IgD-negative memory B cell (primary cell): ENCODE results near the gene PCCA. TPM values are rescaled to one million over a fixed set of nuclear protein-coding genes. Genes with fewer than 3 reads are reported as not detected.

Experiments used
- H3K27ac Mint-ChIP-seq, 3 donors: one replicate each; pipeline ENCODE4 v1.8.0; 2020 to 2022; ENCODE audit warnings: mild to moderate bottlenecking in 3 of 3, mixed read lengths in 3 of 3, moderate library complexity in 1 of 3
- H3K27me3 Mint-ChIP-seq: one replicate; pipeline ENCODE4 v1.8.0; 2021; ENCODE audit warnings: mixed read lengths
- H3K36me3 Mint-ChIP-seq: one replicate; pipeline ENCODE4 v1.8.0; 2020; ENCODE audit warnings: mild to moderate bottlenecking, mixed read lengths
- H3K4me1 Mint-ChIP-seq, 3 donors: one replicate each; pipeline ENCODE4 v1.8.0; 2020 to 2022; ENCODE audit warnings: mixed read lengths in 3 of 3, mild to moderate bottlenecking in 1 of 3
- H3K4me3 Mint-ChIP-seq, 4 donors: one replicate each; pipeline ENCODE4 v1.8.0; 2020 to 2022; ENCODE audit warnings: mild to moderate bottlenecking in 4 of 4, mixed read lengths in 4 of 4, moderate library complexity in 3 of 4
- H3K9me3 Mint-ChIP-seq, 3 donors: one replicate each; pipeline ENCODE4 v1.8.0; 2020 to 2021; ENCODE audit warnings: mixed read lengths in 3 of 3, mild to moderate bottlenecking in 1 of 3
- polyA plus RNA-seq: library from polyadenylated mRNA; unstranded; fragments of 300-500 nt; fragmentation: Illumina TruSeq; gene quantifications from one replicate; pipeline ENCODE4 v1.2.3, GENCODE V29; 2021

PCCA gene
- polyA plus RNA-seq, 1 donor from 2014 or later = 8.5 TPM

GRCh38 chr13:100532090-100532766 is 443.3 kb downstream of the PCCA start:
- no peaks in the 10 kb centered on the region for H3K4me1 Mint-ChIP-seq
- peaks cover 8% of the 10 kb centered on the region for H3K36me3 Mint-ChIP-seq
- no peaks in the 10 kb centered on the region for H3K27me3 Mint-ChIP-seq
- no peak overlapping the region for H3K4me3 Mint-ChIP-seq
- no peaks in the 10 kb centered on the region for H3K9me3 Mint-ChIP-seq
- no peak overlapping the region for H3K27ac Mint-ChIP-seq

GRCh38 chr13:100532836-100533435 is 444.0 kb downstream of the PCCA start:
- H3K27me3 Mint-ChIP-seq = no peaks in the 10 kb centered on the region
- H3K36me3 Mint-ChIP-seq = peaks cover 8% of the 10 kb centered on the region

GRCh38 chr13:100533588-100534041 is 444.7 kb downstream of the PCCA start:
- Mint-ChIP-seq H3K27ac (no peak overlapping the region), H3K4me1 (no peaks in the 10 kb centered on the region), H3K4me3 (peak overlapping the region in 1 of 4 donors; percentile 39), H3K9me3 (no peaks in the 10 kb centered on the region), H3K27me3 (no peaks in the 10 kb centered on the region), H3K36me3 (peaks cover 8% of the 10 kb centered on the region)

More at GRCh38 chr13:100532836-100533435, 444.0 kb downstream of the PCCA start:
- Mint-ChIP-seq H3K4me1 (no peaks in the 10 kb centered on the region), H3K27ac (no peak overlapping the region), H3K4me3 (peak overlapping the region in 1 of 4 donors; percentile 44), H3K9me3 (no peaks in the 10 kb centered on the region)

- H3K27me3 Mint-ChIP-seq = no peaks in the 10 kb centered on the region
- H3K27ac Mint-ChIP-seq = no peak overlapping the region
- peaks cover 8% of the 10 kb centered on the region for H3K36me3 Mint-ChIP-seq
- no peaks in the 10 kb centered on the region for H3K4me1 Mint-ChIP-seq
- peak overlapping the region in 1 of 4 donors; percentile 6 for H3K4me3 Mint-ChIP-seq
- H3K9me3 Mint-ChIP-seq = no peaks in the 10 kb centered on the region
Measured at GRCh38 chr13:100534147-100534843, 445.4 kb downstream of the PCCA start.

- Mint-ChIP-seq H3K36me3 (peaks cover 6% of the 10 kb centered on the region), H3K4me1 (no peaks in the 10 kb centered on the region), H3K27me3 (no peaks in the 10 kb centered on the region), H3K4me3 (no peak overlapping the region), H3K9me3 (no peaks in the 10 kb centered on the region), H3K27ac (no peak overlapping the region)
Measured at GRCh38 chr13:100534911-100535310, 446.0 kb downstream of the PCCA start.

- Mint-ChIP-seq H3K27ac (no peak overlapping the region), H3K9me3 (no peaks in the 10 kb centered on the region), H3K27me3 (no peaks in the 10 kb centered on the region)
Measured at GRCh38 chr13:100535426-100536135, 446.7 kb downstream of the PCCA start.

GRCh38 chr13:100536643-100537180 is 447.8 kb downstream of the PCCA start:
- Mint-ChIP-seq H3K36me3 (peaks cover 4% of the 10 kb centered on the region), H3K27me3 (no peaks in the 10 kb centered on the region), H3K9me3 (no peaks in the 10 kb centered on the region), H3K4me1 (no peaks in the 10 kb centered on the region), H3K4me3 (no peak overlapping the region), H3K27ac (no peak overlapping the region)

More at GRCh38 chr13:100535426-100536135, 446.7 kb downstream of the PCCA start:
- H3K4me3 Mint-ChIP-seq = no peak overlapping the region
- H3K4me1 Mint-ChIP-seq = no peaks in the 10 kb centered on the region
- peaks cover 6% of the 10 kb centered on the region for H3K36me3 Mint-ChIP-seq

GRCh38 chr13:100537486-100537885 is 448.6 kb downstream of the PCCA start:
- Mint-ChIP-seq H3K27ac (no peak overlapping the region), H3K36me3 (peaks cover 4% of the 10 kb centered on the region), H3K27me3 (no peaks in the 10 kb centered on the region)

GRCh38 chr13:100537951-100538462 is 449.1 kb downstream of the PCCA start:
- Mint-ChIP-seq H3K4me1 (peaks cover 2 to 5% (median 4%) of the 10 kb centered on the region in 3 donors), H3K36me3 (peaks cover 4% of the 10 kb centered on the region), H3K27me3 (no peaks in the 10 kb centered on the region), H3K4me3 (no peak overlapping the region), H3K9me3 (no peaks in the 10 kb centered on the region), H3K27ac (no peak overlapping the region)

More at GRCh38 chr13:100537486-100537885, 448.6 kb downstream of the PCCA start:
- no peaks in the 10 kb centered on the region for H3K4me1 Mint-ChIP-seq
- H3K4me3 Mint-ChIP-seq = no peak overlapping the region
- no peaks in the 10 kb centered on the region for H3K9me3 Mint-ChIP-seq

- Mint-ChIP-seq H3K4me1 (peaks cover 4 to 6% (median 5%) of the 10 kb centered on the region in 3 donors), H3K27ac (peak overlapping the region in 1 of 3 donors; percentile 73), H3K27me3 (no peaks in the 10 kb centered on the region)
Measured at GRCh38 chr13:100540621-100541020, 451.7 kb downstream of the PCCA start.

GRCh38 chr13:100541897-100542825 is 453.3 kb downstream of the PCCA start:
- Mint-ChIP-seq H3K27ac (no peak overlapping the region), H3K27me3 (no peaks in the 10 kb centered on the region), H3K9me3 (no peaks in the 10 kb centered on the region), H3K4me1 (peaks cover 4 to 6% (median 5%) of the 10 kb centered on the region in 3 donors), H3K36me3 (peaks cover 3% of the 10 kb centered on the region), H3K4me3 (no peak overlapping the region)

More at GRCh38 chr13:100540621-100541020, 451.7 kb downstream of the PCCA start:
- H3K36me3 Mint-ChIP-seq = peaks cover 4% of the 10 kb centered on the region
- no peak overlapping the region for H3K4me3 Mint-ChIP-seq
- H3K9me3 Mint-ChIP-seq = no peaks in the 10 kb centered on the region

GRCh38 chr13:100542826-100543156 is 453.9 kb downstream of the PCCA start:
- no peaks in the 10 kb centered on the region for H3K9me3 Mint-ChIP-seq
- peaks cover 5% of the 10 kb centered on the region for H3K36me3 Mint-ChIP-seq
- peak overlapping the region in 1 of 4 donors; percentile 1 for H3K4me3 Mint-ChIP-seq
- H3K27ac Mint-ChIP-seq = no peak overlapping the region
- H3K27me3 Mint-ChIP-seq = no peaks in the 10 kb centered on the region
- peaks cover 4 to 6% (median 5%) of the 10 kb centered on the region in 3 donors for H3K4me1 Mint-ChIP-seq

- Mint-ChIP-seq H3K27me3 (no peaks in the 10 kb centered on the region), H3K36me3 (peaks cover 5% of the 10 kb centered on the region), H3K4me3 (no peak overlapping the region), H3K27ac (peak overlapping the region in 1 of 3 donors; percentile 3), H3K4me1 (peaks cover 4 to 6% (median 5%) of the 10 kb centered on the region in 3 donors), H3K9me3 (no peaks in the 10 kb centered on the region)
Measured at GRCh38 chr13:100543872-100544602, 455.1 kb downstream of the PCCA start.
